K562 (cell line): ENCODE data around the gene SRPK2. TPM values are rescaled to one million over a fixed set of nuclear protein-coding genes. Genes with fewer than 3 reads are reported as not detected.

ENCODE experiments used
- ATAC-seq: fragments of 200-7000 bp; cut with Tn5 transposase; 3 replicates; pipeline ENCODE4 v1.9.1; 2020; ENCODE audit warnings: moderate library complexity
- BruUV-seq: library from RNA; stranded (reverse); fragments of 400-500 nt; replicated peaks from 2 replicates; lab custom pipeline; 2021; lab: Mats Ljungman, UMichigan
- CTCF ChIA-PET: fragments of 300-600 bp; formaldehyde crosslinking; extraction: SDS; loops from one replicate; lab custom pipeline; 2021; ENCODE audit warnings: low intra/inter-chr PET ratio; lab: Yijun Ruan, JAX
- POLR2A ChIA-PET: fragments of 300-600, 350-650 bp; sonication (Branson Sonifier 250); formaldehyde crosslinking; extraction: SDS; loops from one replicate; lab custom pipeline; 2021; ENCODE audit warnings: antibody characterized with exemption, inconsistent platforms; lab: Yijun Ruan, JAX
- DNase-seq, 4 experiments: peaks; one replicate each; pipeline versions ENCODE4 v3.0.0 to v3.0.0-alpha.2; 2011 to 2018; ENCODE audit warnings: low spot score in 3 of 4, mixed read lengths in 3 of 4; ENCODE audit errors: extremely low read depth in 1 of 4
- FAIRE-seq: peaks from 2 replicates; lab custom pipeline; 2011; peaks lifted over from hg19 to GRCh38; lab: Jason Lieb, UNC
- H2AFZ ChIP-seq: 2 replicates; pipeline ENCODE4 v1.6.0; 2011; ENCODE audit warnings: low read depth, low read length, control low read depth, inconsistent platforms
- H3K27ac ChIP-seq: fragments of 200-600 bp; 3 replicates; pipeline ENCODE4 v1.8.0; 2011; ENCODE audit warnings: low read depth, mild to moderate bottlenecking, control low read depth, inconsistent platforms, low read length, moderate library complexity, mixed read lengths; ENCODE audit errors: extremely low read depth
- H3K27me3 ChIP-seq, 2 experiments: fragments of 300-600 bp in 1 of 2; 2 replicates in 1 of 2; 3 replicates in 1 of 2; pipeline versions ENCODE4 v1.6.0 to v1.8.0; 2011; ENCODE audit warnings: inconsistent platforms in 2 of 2, low read length in 2 of 2, mild to moderate bottlenecking in 1 of 2, mixed read lengths in 1 of 2, moderate library complexity in 1 of 2; ENCODE audit not compliant: control insufficient read depth in 2 of 2, insufficient read depth in 2 of 2
- H3K36me3 ChIP-seq: fragments of 300-600 bp; 3 replicates; pipeline ENCODE4 v1.8.0; 2011; ENCODE audit warnings: mild to moderate bottlenecking, low read length, inconsistent platforms; ENCODE audit not compliant: control insufficient read depth, insufficient read depth
- H3K4me1 ChIP-seq, 2 experiments: fragments of 200-600 bp in 1 of 2; replicated peaks in 1 of 2; 2 replicates in 1 of 2; 3 replicates in 1 of 2; pipeline versions ENCODE4 v1.5.1 to v1.8.0; 2011; ENCODE audit warnings: inconsistent platforms in 2 of 2, low read length in 2 of 2, mild to moderate bottlenecking in 1 of 2, mixed read lengths in 1 of 2, moderate library complexity in 1 of 2; ENCODE audit not compliant: control insufficient read depth in 2 of 2, insufficient read depth in 2 of 2
- H3K4me2 ChIP-seq: 2 replicates; pipeline ENCODE4 v1.6.1; 2011; ENCODE audit warnings: low read length, control low read depth, inconsistent platforms, mixed read lengths; ENCODE audit not compliant: insufficient read depth
- H3K4me3 ChIP-seq: fragments of 200-600 bp; sonication (generic), shearing (Covaris generic); 2 replicates; pipeline ENCODE4 v1.5.1; 2016; ENCODE audit warnings: control low read depth, inconsistent platforms
- H3K79me2 ChIP-seq: fragments of 200-600 bp; 3 replicates; pipeline ENCODE4 v1.8.0; 2011; ENCODE audit warnings: low read length, inconsistent platforms; ENCODE audit not compliant: control insufficient read depth, insufficient read depth
- H3K9ac ChIP-seq, 2 experiments: 2 replicates each; pipeline versions ENCODE4 v1.6.0 to v1.6.1; 2011; ENCODE audit warnings: low read depth in 2 of 2, low read length in 2 of 2, control low read depth in 1 of 2, inconsistent platforms in 1 of 2, mild to moderate bottlenecking in 1 of 2, mixed read lengths in 1 of 2; ENCODE audit not compliant: insufficient read depth in 1 of 2
- H3K9me1 ChIP-seq: one replicate; pipeline ENCODE4 v1.6.0; 2011; ENCODE audit warnings: inconsistent platforms, mild to moderate bottlenecking, low read length, moderate library complexity; ENCODE audit not compliant: control insufficient read depth, insufficient read depth
- H3K9me3 ChIP-seq: replicated peaks from 2 replicates; pipeline ENCODE4 v1.5.1; 2011; ENCODE audit warnings: low read depth, low read length, inconsistent platforms; ENCODE audit not compliant: control insufficient read depth, insufficient read depth
- H4K20me1 ChIP-seq: replicated peaks from 2 replicates; pipeline ENCODE4 v1.6.1; 2011; ENCODE audit warnings: low read length, inconsistent platforms, mixed read lengths; ENCODE audit not compliant: control insufficient read depth, insufficient read depth
- HNRNPL ChIP-seq: fragments of 200-400 bp; formaldehyde crosslinking; IDR thresholded peaks from 2 replicates; pipeline ENCODE4 v1.6.1; 2017; ENCODE audit warnings: low read depth, mild to moderate bottlenecking, low read length
- MEIS2 ChIP-seq: fragments of 450-650 bp; IDR thresholded peaks from 2 replicates; pipeline ENCODE4 v1.6.1; 2014; ENCODE audit warnings: mild to moderate bottlenecking; ENCODE audit not compliant: partially characterized antibody
- MLLT1 ChIP-seq, 2 experiments: fragments of 450-650 bp; IDR thresholded peaks; 2 replicates each; pipeline ENCODE4 v1.6.1; 2016
- WGBS: fragments of 100-300 bp; shearing (Covaris generic); methylation state at CpG from one replicate; pipeline ENCODE4 v1.1.6; 2016; ENCODE audit warnings: low coverage, mixed read lengths; ENCODE audit not compliant: insufficient coverage; ENCODE audit errors: missing lambda C conversion rate; 5-methylcytosine and 5-hydroxymethylcytosine counted together
- in situ Hi-C: fragments of 300-500 bp; cut with MboI; formaldehyde crosslinking; loops from 4 replicates; pipeline ENCODE4 v1.15.0; 2018; ENCODE audit warnings: inconsistent platforms, mixed read lengths
- intact Hi-C: fragments of 100-400 bp; cut with micrococcal nuclease; formaldehyde crosslinking; loops from 2 replicates; pipeline ENCODE4 v1.14.2; 2022
- polyA plus RNA-seq, 8 experiments: library from polyadenylated mRNA; depleted of rRNA in 4 of 8; stranded (reverse) in 5 of 8; unstranded in 3 of 8; fragments of >200 nt; fragmentation: Nextera tagmentation in 2 of 8; fragmentation: Illumina TruSeq in 1 of 8; extraction: Ambion mirVana in 2 of 8; extraction: Trizol in 1 of 8; gene quantifications; 2 replicates each; pipeline versions ENCODE4 v1.2.1 to v1.2.3, GENCODE V29; 2011 to 2014; ENCODE audit warnings: inconsistent platforms in 1 of 8, missing spikeins in 1 of 8
- total RNA-seq, 7 experiments: library from RNA; depleted of rRNA in 6 of 7; stranded (reverse); fragments of >200 nt in 6 of 7; fragmentation: Illumina TruSeq in 2 of 7; extraction: Trizol in 2 of 7; gene quantifications; 2 replicates each; pipeline versions ENCODE4 v1.2.1 to v1.2.3, GENCODE V29; 2011 to 2021; ENCODE audit warnings: low replicate concordance in 1 of 7
- TF ChIP-seq, protein P1 (sequence below): fragments of 450-650 bp; formaldehyde crosslinking; conservative IDR thresholded peaks from 2 replicates; pipeline ENCODE4 v1.4.0; 2022; ENCODE audit warnings: mild to moderate bottlenecking, missing genetic modification characterization
- TF ChIP-seq, protein P2 (sequence below), 2 experiments: IDR thresholded peaks in 1 of 2; conservative IDR thresholded peaks in 1 of 2; 2 replicates each; pipeline ENCODE4 v1.6.1; 2016; ENCODE audit warnings: low read depth in 2 of 2, mild to moderate bottlenecking in 1 of 2, missing compliant biosample characterization in 1 of 2, missing genetic modification characterization in 1 of 2, moderate library complexity in 1 of 2
- TF ChIP-seq, protein P3 (sequence below): conservative IDR thresholded peaks from 2 replicates; pipeline ENCODE4 v1.6.1; 2011; ENCODE audit warnings: low read depth, mild to moderate bottlenecking, low read length; ENCODE audit not compliant: control insufficient read depth

SRPK2 gene
- total and polyA plus RNA-seq, 9 of the 15 experiments (the other 6 are each of a cell fraction or from before 2014, with no cell fraction given) = 21.5 to 44.7 (median 33.3) TPM

DNA sequence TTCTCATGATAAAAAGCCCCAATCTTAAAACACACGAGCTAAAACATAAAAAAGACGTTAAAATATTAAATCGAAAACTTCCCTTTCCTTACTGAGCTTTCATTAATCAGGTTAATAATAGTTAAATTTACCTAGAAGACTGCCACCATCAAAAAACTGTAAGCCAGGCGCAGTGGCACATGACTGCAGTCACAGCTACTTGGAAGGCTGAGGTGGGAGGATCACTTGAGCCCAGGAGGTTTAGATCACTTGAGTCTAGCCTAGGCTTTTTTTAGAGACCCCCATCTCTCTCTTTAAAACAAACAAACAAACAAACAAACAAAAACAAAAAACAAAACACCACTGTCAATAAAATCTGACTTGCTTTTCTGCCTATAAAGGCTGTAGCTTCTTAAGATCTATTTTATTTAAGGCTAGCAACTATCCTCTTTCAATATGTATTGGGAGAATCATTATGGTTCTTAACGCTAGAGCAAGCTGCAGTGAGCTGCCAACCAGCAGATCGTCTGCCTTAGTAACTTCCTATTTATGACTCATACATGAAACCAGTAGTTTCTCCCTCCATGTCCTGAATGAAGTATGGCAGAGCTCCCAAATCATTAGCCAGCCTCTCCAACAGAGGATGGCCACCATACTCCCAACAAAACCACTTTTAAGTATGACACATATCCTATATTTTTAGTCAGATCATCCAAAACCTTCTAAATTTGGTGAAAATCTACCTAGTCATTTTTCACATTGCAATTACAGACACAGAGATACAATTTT lies 163.7 kb downstream of the SRPK2 start (continued):
- 0 out of 4 replicates have a peak, but pooled peaks of 1 of the 2 experiments have one; percentile 31 for TF ChIP-seq MLLT1 (IDR thresholded peaks at IDR 0.05)
- TF ChIP-seq, protein P1, sequence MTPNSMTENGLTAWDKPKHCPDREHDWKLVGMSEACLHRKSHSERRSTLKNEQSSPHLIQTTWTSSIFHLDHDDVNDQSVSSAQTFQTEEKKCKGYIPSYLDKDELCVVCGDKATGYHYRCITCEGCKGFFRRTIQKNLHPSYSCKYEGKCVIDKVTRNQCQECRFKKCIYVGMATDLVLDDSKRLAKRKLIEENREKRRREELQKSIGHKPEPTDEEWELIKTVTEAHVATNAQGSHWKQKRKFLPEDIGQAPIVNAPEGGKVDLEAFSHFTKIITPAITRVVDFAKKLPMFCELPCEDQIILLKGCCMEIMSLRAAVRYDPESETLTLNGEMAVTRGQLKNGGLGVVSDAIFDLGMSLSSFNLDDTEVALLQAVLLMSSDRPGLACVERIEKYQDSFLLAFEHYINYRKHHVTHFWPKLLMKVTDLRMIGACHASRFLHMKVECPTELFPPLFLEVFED (CRISPR knock-in tag) = no peak

- in situ Hi-C loops (no loop called here), intact Hi-C loops (no loop called here)
- DNase-seq = no peak
- Histone ChIP-seq H3K4me1 (peaks cover 3 to 16% of the 10 kb centered on the region in 2 experiments; a peak in 4 of 5 replicates), H3K4me2 (no peak overlapping the region), H3K79me2 (peaks cover 25% of the 10 kb centered on the region), H4K20me1 (no peaks in the 10 kb centered on the region), H3K9ac (no peak overlapping the region), H3K9me3 (no peaks in the 10 kb centered on the region; the same call in 1 of the 2 replicates), H3K9me1 (no peaks in the 10 kb centered on the region), H3K4me3 (no peak overlapping the region), H3K27me3 (no peaks in the 10 kb centered on the region), H3K27ac (no peak overlapping the region), H3K36me3 (no peaks in the 10 kb centered on the region), H2AFZ (no peak overlapping the region)
- WGBS = 73% methylated on average over 5 of the region's 5 CpGs
- no TSS peak for BruUV-seq
- TF ChIP-seq HNRNPL (no peak), MEIS2 (peak; percentile 24)
- TF ChIP-seq, protein P2, sequence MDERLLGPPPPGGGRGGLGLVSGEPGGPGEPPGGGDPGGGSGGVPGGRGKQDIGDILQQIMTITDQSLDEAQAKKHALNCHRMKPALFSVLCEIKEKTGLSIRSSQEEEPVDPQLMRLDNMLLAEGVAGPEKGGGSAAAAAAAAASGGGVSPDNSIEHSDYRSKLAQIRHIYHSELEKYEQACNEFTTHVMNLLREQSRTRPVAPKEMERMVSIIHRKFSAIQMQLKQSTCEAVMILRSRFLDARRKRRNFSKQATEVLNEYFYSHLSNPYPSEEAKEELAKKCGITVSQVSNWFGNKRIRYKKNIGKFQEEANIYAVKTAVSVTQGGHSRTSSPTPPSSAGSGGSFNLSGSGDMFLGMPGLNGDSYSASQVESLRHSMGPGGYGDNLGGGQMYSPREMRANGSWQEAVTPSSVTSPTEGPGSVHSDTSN (CRISPR knock-in tag; IDR thresholded peaks at IDR 0.05; ENCODE audit: low read depth) = no peak
- TF ChIP-seq, protein P2 (tag; conservative IDR thresholded peaks at IDR 0.05; ENCODE audit: low read depth) = peak; percentile 55; the same call in 1 of the 2 replicates
- TF ChIP-seq, protein P3, sequence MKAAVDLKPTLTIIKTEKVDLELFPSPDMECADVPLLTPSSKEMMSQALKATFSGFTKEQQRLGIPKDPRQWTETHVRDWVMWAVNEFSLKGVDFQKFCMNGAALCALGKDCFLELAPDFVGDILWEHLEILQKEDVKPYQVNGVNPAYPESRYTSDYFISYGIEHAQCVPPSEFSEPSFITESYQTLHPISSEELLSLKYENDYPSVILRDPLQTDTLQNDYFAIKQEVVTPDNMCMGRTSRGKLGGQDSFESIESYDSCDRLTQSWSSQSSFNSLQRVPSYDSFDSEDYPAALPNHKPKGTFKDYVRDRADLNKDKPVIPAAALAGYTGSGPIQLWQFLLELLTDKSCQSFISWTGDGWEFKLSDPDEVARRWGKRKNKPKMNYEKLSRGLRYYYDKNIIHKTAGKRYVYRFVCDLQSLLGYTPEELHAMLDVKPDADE = no peak
- ChIA-PET POLR2A (interaction anchor here (1.1 kb wide), 2 partner anchors 9 to 16 kb away, joined by 3 read pairs; no protein-coding TSS in a partner anchor), CTCF (no interaction called here)
- peak; percentile 50 for ATAC-seq
- no peak for FAIRE-seq
Measured at GRCh38 chr7:105222953-105223352, 165.8 kb downstream of the SRPK2 start.
